ENCODE results near the gene MYL12A. TPM values are rescaled to one million over a fixed set of nuclear protein-coding genes. Genes with fewer than 3 reads are reported as not detected.

The MYL12A gene
- total RNA-seq, 1 experiment from 2014 or later: 314 TPM

- BruUV-seq (replicated peaks): no TSS peak
- POLR2A ChIA-PET: no interaction called here
- peaks cover 44% of the 10 kb centered on the region; the same call in 1 of the 2 replicates for H4K20me1 ChIP-seq (ENCODE audit: insufficient read depth)
These were observed 22.3 kb downstream of the MYL12A start for GRCh38 chr18:3269914-3270299.

DNA sequence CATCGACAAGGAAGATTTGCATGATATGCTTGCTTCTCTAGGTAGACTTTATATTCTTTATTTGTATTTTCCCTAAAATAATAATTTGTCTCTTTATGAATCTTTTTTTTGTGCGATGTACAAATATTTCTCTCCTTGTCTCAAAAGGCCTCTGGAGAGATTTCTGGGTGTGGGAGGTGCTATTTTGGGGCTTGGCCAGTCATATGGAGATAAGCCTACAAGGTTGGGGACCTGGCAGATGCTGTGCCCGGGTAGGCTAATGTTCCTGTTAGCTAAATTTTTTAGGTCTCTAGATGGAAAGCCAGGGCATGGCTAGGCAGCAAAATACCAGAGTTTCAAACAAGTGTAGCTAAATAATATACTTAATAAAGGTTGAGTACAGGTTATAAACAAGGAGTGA is 25.4 kb downstream of the MYL12A start:
- no TSS peak for BruUV-seq (replicated peaks)
- RAD21 ChIA-PET (ENCODE audit: low non-redundant PET in 1 of 2, low total read pairs in 2 of 2, uncharacterized antibody in 2 of 2, unreplicated experiment in 2 of 2): no interaction called here
- POLR2A ChIA-PET: no interaction called here

More at GRCh38 chr18:3269914-3270299, 22.3 kb downstream of the MYL12A start:
- no peak overlapping the region for H3K4me2 ChIP-seq (ENCODE audit: low read length)
- no peaks in the 10 kb centered on the region for H3K9me3 ChIP-seq (ENCODE audit: control insufficient read depth in 1 of 2, insufficient read depth in 1 of 2, low read depth in 1 of 2, low read length in 2 of 2)
- no peaks in the 10 kb centered on the region for H3K9me2 ChIP-seq (ENCODE audit: insufficient read depth)
- intact Hi-C loops (cut with micrococcal nuclease): loop anchor here (10.0 kb wide), 1 partner anchor 1785 kb away; no protein-coding TSS in a partner anchor
- H3K36me3 ChIP-seq (ENCODE audit: control insufficient read depth in 1 of 2, insufficient read depth in 2 of 2, low read length in 2 of 2): peaks cover 13 to 21% of the 10 kb centered on the region in 2 experiments; a peak in 3 of 4 replicates
- ATAC-seq: no peak
- H3K27me3 ChIP-seq (ENCODE audit: insufficient read depth, low read length): no peaks in the 10 kb centered on the region
- no peak overlapping the region for H3K9ac ChIP-seq (ENCODE audit: low read length)
- peaks cover 100% of the 10 kb centered on the region for H3K79me2 ChIP-seq (ENCODE audit: insufficient read depth, low read length)
- H3K27ac ChIP-seq (ENCODE audit: low read depth, low read length): no peak overlapping the region
- no peak for TF ChIP-seq FOSL1 (IDR thresholded peaks at IDR 0.05; ENCODE audit: low read depth)
- TF ChIP-seq SP1 (IDR thresholded peaks at IDR 0.05; ENCODE audit: low read depth): no peak
- TF ChIP-seq JUND (IDR thresholded peaks at IDR 0.05): no peak
- no peak for TF ChIP-seq ZNF274 (IDR thresholded peaks at IDR 0.05; ENCODE audit: low read depth, low read length)
- TF ChIP-seq RAD21 (IDR thresholded peaks at IDR 0.05; ENCODE audit: low read depth): no peak
- no peak for TF ChIP-seq POLR2A (IDR thresholded peaks at IDR 0.05; ENCODE audit: borderline replicate concordance, extremely low read depth, insufficient read depth, insufficient read length)
- TF ChIP-seq TCF7L2 (IDR thresholded peaks at IDR 0.05; ENCODE audit: borderline replicate concordance, extremely low read depth, insufficient read depth, insufficient read length): no peak
- TF ChIP-seq, protein P1, sequence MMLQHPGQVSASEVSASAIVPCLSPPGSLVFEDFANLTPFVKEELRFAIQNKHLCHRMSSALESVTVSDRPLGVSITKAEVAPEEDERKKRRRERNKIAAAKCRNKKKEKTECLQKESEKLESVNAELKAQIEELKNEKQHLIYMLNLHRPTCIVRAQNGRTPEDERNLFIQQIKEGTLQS (IDR thresholded peaks at IDR 0.05): no peak
- TF ChIP-seq SRF (IDR thresholded peaks at IDR 0.05; ENCODE audit: low read depth): no peak
- TF ChIP-seq, protein P2, sequence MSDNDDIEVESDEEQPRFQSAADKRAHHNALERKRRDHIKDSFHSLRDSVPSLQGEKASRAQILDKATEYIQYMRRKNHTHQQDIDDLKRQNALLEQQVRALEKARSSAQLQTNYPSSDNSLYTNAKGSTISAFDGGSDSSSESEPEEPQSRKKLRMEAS (IDR thresholded peaks at IDR 0.05): no peak
- no peak for TF ChIP-seq ELF1 (IDR thresholded peaks at IDR 0.05; ENCODE audit: borderline replicate concordance, low read depth)
- H2AFZ ChIP-seq (ENCODE audit: low read depth, low read length, poor library complexity, severe bottlenecking): no peak overlapping the region
- H3K4me3 ChIP-seq (replicated peaks in 1 of 2; ENCODE audit: low read depth in 1 of 2, low read length in 2 of 2): no peak overlapping the region
- CTCF ChIA-PET: no interaction called here
- no peak for DNase-seq (ENCODE audit: low read depth, low spot score)
- RAD21 ChIA-PET (ENCODE audit: low non-redundant PET in 1 of 2, low total read pairs in 2 of 2, uncharacterized antibody in 2 of 2, unreplicated experiment in 2 of 2): no interaction called here
- peaks cover 26 to 40% of the 10 kb centered on the region in 2 experiments for H3K4me1 ChIP-seq (ENCODE audit: control insufficient read depth in 1 of 2, insufficient read depth in 2 of 2, low read length in 2 of 2)

More for the DNA sequence above, 25.4 kb downstream of the MYL12A start:
- Histone ChIP-seq H3K36me3 (ENCODE audit: control insufficient read depth in 1 of 2, insufficient read depth in 2 of 2, low read length in 2 of 2) (peaks cover 36 to 42% of the 10 kb centered on the region in 2 experiments; a peak in 3 of 4 replicates), H3K9me3 (ENCODE audit: control insufficient read depth in 1 of 2, insufficient read depth in 1 of 2, low read depth in 1 of 2, low read length in 2 of 2) (no peaks in the 10 kb centered on the region), H3K4me2 (ENCODE audit: low read length) (no peak overlapping the region), H2AFZ (ENCODE audit: low read depth, low read length, poor library complexity, severe bottlenecking) (no peak overlapping the region), H3K4me3 (replicated peaks in 1 of 2; ENCODE audit: low read depth in 1 of 2, low read length in 2 of 2) (no peak overlapping the region), H4K20me1 (ENCODE audit: insufficient read depth) (peaks cover 19% of the 10 kb centered on the region; the same call in 1 of the 2 replicates), H3K9ac (ENCODE audit: low read length) (no peak overlapping the region), H3K4me1 (ENCODE audit: control insufficient read depth in 1 of 2, insufficient read depth in 2 of 2, low read length in 2 of 2) (peaks cover 4 to 15% of the 10 kb centered on the region in 2 experiments; a peak in 2 of 4 replicates), H3K9me2 (ENCODE audit: insufficient read depth) (no peaks in the 10 kb centered on the region), H3K27me3 (ENCODE audit: insufficient read depth, low read length) (no peaks in the 10 kb centered on the region), H3K79me2 (ENCODE audit: insufficient read depth, low read length) (peaks cover 84% of the 10 kb centered on the region), H3K27ac (ENCODE audit: low read depth, low read length) (no peak overlapping the region)
- no peak for DNase-seq (ENCODE audit: low read depth, low spot score)
- CTCF ChIA-PET: interaction anchor here (1.2 kb wide), 1 partner anchor 144 kb away, joined by 3 read pairs; no protein-coding TSS in a partner anchor
- no peak for TF ChIP-seq ZBTB33 (IDR thresholded peaks at IDR 0.05; ENCODE audit: extremely low read depth, insufficient replicate concordance, low read length)
- no peak for TF ChIP-seq JUND (IDR thresholded peaks at IDR 0.05)
- TF ChIP-seq SIN3A (IDR thresholded peaks at IDR 0.05; ENCODE audit: low read depth): no peak
- no peak for TF ChIP-seq SRF (IDR thresholded peaks at IDR 0.05; ENCODE audit: low read depth)
- TF ChIP-seq RAD21 (IDR thresholded peaks at IDR 0.05; ENCODE audit: low read depth): no peak
- no peak for TF ChIP-seq EZH2phosphoT487 (IDR thresholded peaks at IDR 0.05; ENCODE audit: borderline replicate concordance)
- TF ChIP-seq POLR2A (IDR thresholded peaks at IDR 0.05; ENCODE audit: borderline replicate concordance, extremely low read depth, insufficient read depth, insufficient read length): no peak
- TF ChIP-seq REST (IDR thresholded peaks at IDR 0.05; ENCODE audit: low read depth): no peak
- no peak for TF ChIP-seq POLR2AphosphoS5 (IDR thresholded peaks at IDR 0.05; ENCODE audit: low read depth, low read length)
- intact Hi-C loops (cut with micrococcal nuclease): loop anchor here (10.0 kb wide), 1 partner anchor 1782 kb away; no protein-coding TSS in a partner anchor
- no peak for ATAC-seq

Measured in HCT116 (cell line).